Memory B cell (primary cell): ENCODE data around the gene IRF8.

ENCODE experiments used
- ATAC-seq: fragments of 150-1000 bp; cut with Tn5 transposase; 2 replicates; pipeline ENCODE4 v1.10.0; 2021; ENCODE audit warnings: low read depth, mild to moderate bottlenecking, moderate library complexity
- DNase-seq, 2 donors: peaks; one replicate each; pipeline ENCODE4 v3.0.0; 2022; ENCODE audit warnings: low spot score in 2 of 2
- H3K27ac Mint-ChIP-seq: one replicate; pipeline ENCODE4 v1.8.0; 2022; ENCODE audit warnings: mild to moderate bottlenecking, moderate library complexity, mixed read lengths
- H3K27me3 Mint-ChIP-seq: one replicate; pipeline ENCODE4 v1.8.0; 2022; ENCODE audit warnings: mixed read lengths
- H3K36me3 Mint-ChIP-seq: one replicate; pipeline ENCODE4 v1.8.0; 2022; ENCODE audit warnings: mild to moderate bottlenecking, mixed read lengths
- H3K4me1 Mint-ChIP-seq: one replicate; pipeline ENCODE4 v1.8.0; 2022; ENCODE audit warnings: mixed read lengths
- H3K4me3 Mint-ChIP-seq: one replicate; pipeline ENCODE4 v1.8.0; 2022; ENCODE audit warnings: mild to moderate bottlenecking, moderate library complexity, mixed read lengths
- H3K9me3 Mint-ChIP-seq: one replicate; pipeline ENCODE4 v1.8.0; 2022; ENCODE audit warnings: mixed read lengths

Gene IRF8

GRCh38 chr16:85908889-85909589, 10.1 kb downstream of the IRF8 start:
- DNase-seq (no peak), ATAC-seq (peak; percentile 2)
- Mint-ChIP-seq H3K27ac (peak overlapping the region; percentile 94), H3K4me1 (peaks cover 61% of the 10 kb centered on the region), H3K9me3 (no peaks in the 10 kb centered on the region), H3K36me3 (peaks cover 66% of the 10 kb centered on the region), H3K27me3 (no peaks in the 10 kb centered on the region), H3K4me3 (peak overlapping the region; percentile 78)

DNA sequence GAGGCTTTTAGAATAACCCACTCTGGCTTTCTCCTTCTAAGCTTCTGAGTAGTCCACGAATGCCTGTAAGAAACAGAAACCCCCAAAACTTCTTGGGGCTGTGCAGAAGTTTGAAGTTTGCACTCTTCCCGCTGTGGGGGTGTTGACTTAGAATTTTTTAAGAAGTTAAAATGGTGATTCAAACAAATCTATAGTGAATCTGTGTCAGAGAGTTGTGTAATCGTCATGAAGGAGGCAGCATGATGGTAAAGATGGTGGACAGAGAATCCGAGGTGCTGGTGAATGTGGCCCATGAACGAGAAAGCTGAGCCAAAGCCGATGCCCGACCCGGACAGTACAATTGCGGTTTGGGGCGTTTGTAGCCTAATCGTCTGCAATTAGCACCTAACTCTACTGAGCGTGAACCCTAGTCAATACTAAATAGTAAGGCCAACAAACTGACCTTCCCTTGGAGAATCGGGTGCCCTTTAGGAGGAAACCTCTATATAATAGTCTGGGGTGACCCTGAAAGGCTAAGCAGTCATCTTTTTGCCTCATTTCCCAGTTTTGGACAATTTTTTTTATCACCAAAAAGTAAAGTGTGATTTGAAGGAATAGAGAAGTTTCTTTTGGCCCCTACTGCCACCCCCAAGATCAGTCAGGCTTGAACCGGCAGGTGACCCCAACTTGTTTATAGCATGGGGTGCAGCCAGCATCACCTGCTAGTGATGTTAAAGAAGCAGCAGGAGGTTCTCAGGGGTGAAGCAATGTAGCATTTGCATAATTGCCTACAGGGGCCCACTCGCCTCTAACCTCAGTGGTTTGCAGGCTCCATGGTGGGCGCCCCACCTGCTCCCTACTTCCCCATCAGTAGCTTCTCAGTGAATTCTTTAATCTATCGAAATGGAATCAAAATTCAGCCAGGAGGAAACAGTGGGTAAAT, 11.2 kb downstream of the IRF8 start:
- no peaks in the 10 kb centered on the region for H3K27me3 Mint-ChIP-seq
- no peaks in the 10 kb centered on the region for H3K9me3 Mint-ChIP-seq
- DNase-seq = peak in 1 of 2 donors; percentile 49
- H3K27ac Mint-ChIP-seq = peak overlapping the region; percentile 94
- peak overlapping the region; percentile 75 for H3K4me3 Mint-ChIP-seq
- H3K36me3 Mint-ChIP-seq = peaks cover 59% of the 10 kb centered on the region
- H3K4me1 Mint-ChIP-seq = peaks cover 61% of the 10 kb centered on the region
- ATAC-seq = peak; percentile 74

GRCh38 chr16:85910854-85911247, 11.9 kb downstream of the IRF8 start:
- ATAC-seq (peak; percentile 5), DNase-seq (no peak)
- Mint-ChIP-seq H3K27ac (peak overlapping the region; percentile 94), H3K4me3 (peak overlapping the region; percentile 75), H3K4me1 (peaks cover 61% of the 10 kb centered on the region), H3K27me3 (no peaks in the 10 kb centered on the region), H3K9me3 (no peaks in the 10 kb centered on the region), H3K36me3 (peaks cover 54% of the 10 kb centered on the region)

GRCh38 chr16:85911251-85911930, 12.4 kb downstream of the IRF8 start:
- H3K4me1 Mint-ChIP-seq = peaks cover 60% of the 10 kb centered on the region
- no peak for DNase-seq
- H3K4me3 Mint-ChIP-seq = peak overlapping the region; percentile 75
- no peak for ATAC-seq
- H3K27me3 Mint-ChIP-seq = no peaks in the 10 kb centered on the region
- peak overlapping the region; percentile 94 for H3K27ac Mint-ChIP-seq
- peaks cover 49% of the 10 kb centered on the region for H3K36me3 Mint-ChIP-seq
- H3K9me3 Mint-ChIP-seq = no peaks in the 10 kb centered on the region

- Mint-ChIP-seq H3K27ac (peak overlapping the region; percentile 94), H3K36me3 (peaks cover 49% of the 10 kb centered on the region), H3K4me1 (peaks cover 61% of the 10 kb centered on the region), H3K9me3 (no peaks in the 10 kb centered on the region), H3K4me3 (peak overlapping the region; percentile 53), H3K27me3 (no peaks in the 10 kb centered on the region)
- ATAC-seq (no peak), DNase-seq (no peak)
Measured at GRCh38 chr16:85912211-85912974, 13.4 kb downstream of the IRF8 start.

GRCh38 chr16:85913141-85913601, 14.2 kb downstream of the IRF8 start:
- peaks cover 67% of the 10 kb centered on the region for H3K4me1 Mint-ChIP-seq
- no peaks in the 10 kb centered on the region for H3K27me3 Mint-ChIP-seq
- peaks cover 54% of the 10 kb centered on the region for H3K36me3 Mint-ChIP-seq
- H3K9me3 Mint-ChIP-seq = no peaks in the 10 kb centered on the region
- peak overlapping the region; percentile 60 for H3K27ac Mint-ChIP-seq
- peak overlapping the region; percentile 27 for H3K4me3 Mint-ChIP-seq
- no peak for DNase-seq
- ATAC-seq = no peak

- Mint-ChIP-seq H3K9me3 (no peaks in the 10 kb centered on the region), H3K27ac (peak overlapping the region; percentile 86), H3K4me3 (peak overlapping the region; percentile 18), H3K27me3 (no peaks in the 10 kb centered on the region), H3K4me1 (peaks cover 65% of the 10 kb centered on the region), H3K36me3 (peaks cover 53% of the 10 kb centered on the region)
- ATAC-seq (no peak), DNase-seq (no peak)
Measured at GRCh38 chr16:85913688-85914422, 14.9 kb downstream of the IRF8 start.

GRCh38 chr16:85914423-85914794, 15.4 kb downstream of the IRF8 start:
- peak overlapping the region; percentile 86 for H3K27ac Mint-ChIP-seq
- ATAC-seq (no peak), DNase-seq (no peak)
- peaks cover 60% of the 10 kb centered on the region for H3K4me1 Mint-ChIP-seq
- no peaks in the 10 kb centered on the region for H3K27me3 Mint-ChIP-seq
- H3K4me3 Mint-ChIP-seq = no peak overlapping the region
- no peaks in the 10 kb centered on the region for H3K9me3 Mint-ChIP-seq
- peaks cover 52% of the 10 kb centered on the region for H3K36me3 Mint-ChIP-seq

DNA sequence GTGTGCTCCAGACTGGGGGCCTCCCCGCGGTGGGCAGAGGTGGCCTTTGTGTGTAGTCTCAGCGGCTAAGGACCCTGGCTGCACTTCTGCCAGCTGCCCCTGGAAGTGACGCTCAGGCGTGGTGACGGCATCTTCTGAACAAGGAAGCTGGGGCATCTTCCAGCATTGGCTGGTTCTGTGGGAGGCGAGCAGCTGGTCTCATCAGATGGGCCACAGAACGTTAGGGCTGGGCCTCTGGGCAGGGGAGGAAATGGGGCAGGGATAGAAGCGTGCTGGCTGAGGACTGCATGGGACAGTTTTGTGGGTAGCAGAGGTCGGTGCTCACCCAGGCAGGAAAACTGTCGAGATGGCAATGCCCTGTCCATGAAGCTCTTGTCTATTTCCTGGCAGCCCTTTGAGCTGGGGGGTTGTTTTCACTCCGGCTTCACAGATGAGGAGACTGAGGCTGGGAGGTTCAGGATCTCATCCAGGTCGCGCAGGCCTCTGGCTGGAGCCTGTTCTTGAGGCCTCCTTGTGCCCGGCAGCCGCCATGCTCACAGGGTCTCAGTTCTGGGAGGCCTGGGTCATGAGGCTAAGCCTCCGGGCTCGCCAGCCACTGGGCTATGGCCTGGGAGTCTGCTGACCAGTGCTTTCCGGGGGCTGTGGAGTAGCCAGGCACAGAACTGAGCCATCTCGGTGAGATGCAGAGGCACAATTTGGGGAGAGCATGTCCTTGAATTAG, 16.3 kb downstream of the IRF8 start:
- no peaks in the 10 kb centered on the region for H3K9me3 Mint-ChIP-seq
- H3K36me3 Mint-ChIP-seq = peaks cover 55% of the 10 kb centered on the region
- H3K27me3 Mint-ChIP-seq = no peaks in the 10 kb centered on the region
- H3K27ac Mint-ChIP-seq = peak overlapping the region; percentile 84
- DNase-seq (no peak), ATAC-seq (no peak)
- no peak overlapping the region for H3K4me3 Mint-ChIP-seq
- peaks cover 58% of the 10 kb centered on the region for H3K4me1 Mint-ChIP-seq

DNA sequence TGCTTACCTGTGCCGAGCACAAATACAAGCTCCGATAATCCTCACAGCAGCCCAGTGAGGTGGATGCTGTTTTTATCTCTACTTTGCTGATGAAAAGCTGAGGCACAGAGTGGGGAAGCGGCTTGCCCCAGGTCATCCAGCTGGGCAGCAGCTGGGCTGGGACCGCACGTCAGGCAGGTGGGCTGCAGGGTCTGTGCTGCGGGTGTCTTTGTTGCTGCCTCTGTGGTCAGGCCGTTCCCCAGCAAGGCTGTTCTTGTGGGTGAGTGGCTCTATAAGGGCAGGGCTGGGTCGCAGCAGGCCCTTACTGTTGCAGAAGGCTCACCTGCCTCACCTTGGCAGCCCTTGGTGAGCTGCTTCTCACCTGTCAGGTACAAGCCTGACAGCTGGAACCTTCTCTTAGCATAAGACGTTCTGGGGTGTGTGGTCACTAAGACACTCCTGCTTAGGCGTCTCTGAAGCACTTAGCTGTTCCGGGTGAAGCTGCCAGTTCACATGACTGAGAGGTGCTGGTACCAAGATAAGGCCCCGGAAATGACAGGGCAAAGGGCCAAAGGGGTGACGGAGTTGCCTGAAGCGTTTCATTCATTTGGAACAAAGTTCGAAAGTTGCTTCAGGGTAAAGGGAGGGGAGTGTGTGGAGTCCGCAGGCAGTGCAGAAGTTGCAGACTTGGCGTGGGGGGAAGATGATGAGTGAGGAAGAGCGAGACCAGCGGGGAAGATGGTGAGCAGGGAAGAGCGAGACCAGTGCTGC, 17.4 kb downstream of the IRF8 start:
- H3K27ac Mint-ChIP-seq = peak overlapping the region; percentile 86
- H3K36me3 Mint-ChIP-seq = peaks cover 56% of the 10 kb centered on the region
- no peak for DNase-seq

GRCh38 chr16:85917012-85917411, 18.1 kb downstream of the IRF8 start:
- no peak for DNase-seq
- Mint-ChIP-seq H3K27ac (peak overlapping the region; percentile 86), H3K4me1 (peaks cover 46% of the 10 kb centered on the region), H3K4me3 (no peak overlapping the region), H3K36me3 (peaks cover 53% of the 10 kb centered on the region), H3K9me3 (no peaks in the 10 kb centered on the region), H3K27me3 (no peaks in the 10 kb centered on the region)
- no peak for ATAC-seq

More for the DNA sequence above, 17.4 kb downstream of the IRF8 start:
- H3K27me3 Mint-ChIP-seq = no peaks in the 10 kb centered on the region
- peak; percentile 28 for ATAC-seq
- H3K4me3 Mint-ChIP-seq = peak overlapping the region; percentile 46
- H3K4me1 Mint-ChIP-seq = peaks cover 51% of the 10 kb centered on the region
- H3K9me3 Mint-ChIP-seq = no peaks in the 10 kb centered on the region

DNA sequence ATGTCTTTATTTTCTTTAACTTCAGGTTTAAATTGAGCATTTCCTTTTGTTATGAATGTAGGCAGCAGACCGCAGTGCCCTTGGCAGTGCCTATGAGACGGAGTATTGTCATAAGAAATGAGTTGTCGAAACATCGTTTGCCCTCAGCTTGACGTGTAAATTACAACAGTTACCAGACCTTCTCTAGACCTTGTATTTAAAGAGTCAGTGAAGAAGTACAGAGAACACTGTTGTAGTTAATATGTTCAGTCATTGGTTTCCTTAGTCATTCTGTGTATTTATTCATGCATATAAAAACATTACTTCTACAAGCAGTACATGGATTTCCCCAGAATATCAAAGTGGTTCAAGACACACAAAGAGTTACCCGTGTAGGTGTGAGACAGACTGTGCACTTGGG, 19.0 kb downstream of the IRF8 start:
- Mint-ChIP-seq H3K9me3 (no peaks in the 10 kb centered on the region), H3K4me1 (peaks cover 41% of the 10 kb centered on the region), H3K36me3 (peaks cover 51% of the 10 kb centered on the region), H3K27ac (peak overlapping the region; percentile 86), H3K4me3 (no peak overlapping the region), H3K27me3 (no peaks in the 10 kb centered on the region)
- no peak for DNase-seq
- peak; percentile 15 for ATAC-seq
